GM12801 (cell line): Measurements from ENCODE around the gene CDX2.

Experiments used
- TF ChIP-seq, protein P1 (sequence below): IDR thresholded peaks from one replicate; pipeline ENCODE4 v1.5.1; 2011; ENCODE audit warnings: control low read depth; ENCODE audit not compliant: insufficient read length; ENCODE audit errors: extremely low read depth

The CDX2 gene

DNA sequence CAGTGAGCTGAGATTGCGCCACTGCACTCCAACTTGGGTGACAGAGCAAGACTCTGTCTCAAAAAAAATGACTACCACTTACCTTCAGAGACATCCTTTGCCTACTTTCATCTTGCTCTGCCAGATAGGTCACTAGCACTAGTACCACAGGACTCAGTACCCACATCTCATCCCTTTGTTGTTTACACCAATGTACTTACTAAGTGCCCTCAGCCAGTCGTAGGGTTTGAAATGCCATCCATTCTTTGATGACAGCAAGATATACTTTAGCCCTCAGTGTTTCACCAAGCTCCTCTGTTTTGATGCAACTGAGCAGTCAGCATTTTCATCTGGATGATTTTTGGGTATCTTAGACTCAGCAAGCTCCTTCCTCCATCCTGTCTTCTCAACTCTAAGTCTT, 13.2 kb upstream of the CDX2 start:
- TF ChIP-seq, protein P1, sequence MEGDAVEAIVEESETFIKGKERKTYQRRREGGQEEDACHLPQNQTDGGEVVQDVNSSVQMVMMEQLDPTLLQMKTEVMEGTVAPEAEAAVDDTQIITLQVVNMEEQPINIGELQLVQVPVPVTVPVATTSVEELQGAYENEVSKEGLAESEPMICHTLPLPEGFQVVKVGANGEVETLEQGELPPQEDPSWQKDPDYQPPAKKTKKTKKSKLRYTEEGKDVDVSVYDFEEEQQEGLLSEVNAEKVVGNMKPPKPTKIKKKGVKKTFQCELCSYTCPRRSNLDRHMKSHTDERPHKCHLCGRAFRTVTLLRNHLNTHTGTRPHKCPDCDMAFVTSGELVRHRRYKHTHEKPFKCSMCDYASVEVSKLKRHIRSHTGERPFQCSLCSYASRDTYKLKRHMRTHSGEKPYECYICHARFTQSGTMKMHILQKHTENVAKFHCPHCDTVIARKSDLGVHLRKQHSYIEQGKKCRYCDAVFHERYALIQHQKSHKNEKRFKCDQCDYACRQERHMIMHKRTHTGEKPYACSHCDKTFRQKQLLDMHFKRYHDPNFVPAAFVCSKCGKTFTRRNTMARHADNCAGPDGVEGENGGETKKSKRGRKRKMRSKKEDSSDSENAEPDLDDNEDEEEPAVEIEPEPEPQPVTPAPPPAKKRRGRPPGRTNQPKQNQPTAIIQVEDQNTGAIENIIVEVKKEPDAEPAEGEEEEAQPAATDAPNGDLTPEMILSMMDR, result no peak

- TF ChIP-seq, protein P1, result no peak
These were observed 12.0 kb upstream of the CDX2 start for GRCh38 chr13:27981006-27981708.

GRCh38 chr13:27980280-27980998, 11.3 kb upstream of the CDX2 start:
- TF ChIP-seq, protein P1, result no peak

- TF ChIP-seq, protein P1, result no peak
These were observed 10.7 kb upstream of the CDX2 start for GRCh38 chr13:27979765-27980279.

DNA sequence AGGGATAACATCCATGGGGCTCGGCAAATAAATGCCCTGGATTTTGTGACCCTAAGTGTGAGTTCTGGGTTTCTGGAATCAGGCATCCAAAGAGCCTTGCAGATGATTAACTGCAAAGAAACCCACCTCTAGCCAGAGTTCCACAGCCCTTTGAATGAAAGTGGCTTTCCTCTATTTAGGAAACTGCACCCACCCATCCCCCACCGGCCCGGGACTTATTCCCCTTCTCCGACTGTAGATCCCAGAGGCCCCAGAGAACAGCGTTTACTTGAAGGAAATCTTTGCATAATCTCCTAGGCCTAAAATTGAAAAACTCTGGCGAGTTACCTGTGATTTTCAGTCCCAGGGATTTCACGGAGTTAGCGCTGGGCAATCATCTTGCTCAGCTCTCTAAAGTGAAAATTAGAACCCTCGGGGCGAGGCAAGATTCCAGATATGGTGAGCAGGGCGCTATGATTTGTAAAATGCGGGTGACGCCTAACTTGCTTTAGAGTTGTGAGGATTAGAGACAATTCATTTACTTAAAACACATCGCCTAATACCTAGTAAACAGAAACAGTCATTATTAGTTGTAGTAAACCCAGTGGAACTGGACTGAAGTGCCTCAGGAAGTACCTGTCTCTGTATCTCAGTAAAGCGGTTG, 10.0 kb upstream of the CDX2 start:
- TF ChIP-seq, protein P1, result no peak

DNA sequence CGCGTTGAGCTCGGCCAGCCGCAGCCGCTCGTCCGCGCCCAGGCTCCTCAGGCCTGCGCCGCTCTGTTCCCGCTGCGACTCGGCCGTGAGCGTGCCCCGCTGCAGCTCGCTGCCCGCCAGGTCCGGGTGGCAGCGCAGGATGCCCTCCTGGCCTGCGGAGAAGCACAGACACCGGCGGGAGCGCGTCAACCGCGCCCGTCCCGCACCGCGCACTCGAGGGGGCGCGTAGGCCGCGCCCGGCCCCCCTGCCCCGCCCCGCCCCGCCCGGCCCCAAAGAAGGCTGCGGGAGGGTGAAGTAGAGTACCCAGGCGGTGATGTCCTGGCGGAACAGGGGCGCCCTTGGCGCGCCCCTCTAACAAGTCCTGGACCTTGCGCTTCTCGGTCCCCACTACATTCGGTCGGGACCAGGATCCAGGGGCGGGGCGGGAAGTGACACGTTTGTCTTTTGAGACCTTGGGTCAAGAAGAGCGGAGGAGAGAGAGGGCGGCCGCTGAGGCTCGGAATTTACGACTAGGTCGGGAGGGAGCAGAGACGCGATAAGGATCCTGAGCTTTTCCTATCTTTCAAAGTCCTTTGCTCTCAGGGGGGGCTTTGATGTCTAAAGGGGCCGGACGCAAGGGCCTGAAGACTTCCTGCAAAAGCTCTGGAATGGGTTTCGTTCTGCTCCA, 9.3 kb upstream of the CDX2 start:
- TF ChIP-seq, protein P1, result no peak
